Stimulated activated CD8-positive, alpha-beta memory T cell treated with anti-CD3 and anti-CD28 coated beads, Interleukin-2, amount 100 ng/mL, for 1 hour (primary cell): ENCODE data around the gene SIRT7.
"Not testable (repeated sequence)": the region's sequence is repeated elsewhere in the genome, so short reads cannot be mapped to it uniquely, and the experiment has no call there.

Experiments used
- DNase-seq, 2 donors: peaks; one replicate each; pipeline ENCODE4 v3.0.0-alpha.2; 2020; ENCODE audit warnings: low read depth in 2 of 2

Gene SIRT7

DNA sequence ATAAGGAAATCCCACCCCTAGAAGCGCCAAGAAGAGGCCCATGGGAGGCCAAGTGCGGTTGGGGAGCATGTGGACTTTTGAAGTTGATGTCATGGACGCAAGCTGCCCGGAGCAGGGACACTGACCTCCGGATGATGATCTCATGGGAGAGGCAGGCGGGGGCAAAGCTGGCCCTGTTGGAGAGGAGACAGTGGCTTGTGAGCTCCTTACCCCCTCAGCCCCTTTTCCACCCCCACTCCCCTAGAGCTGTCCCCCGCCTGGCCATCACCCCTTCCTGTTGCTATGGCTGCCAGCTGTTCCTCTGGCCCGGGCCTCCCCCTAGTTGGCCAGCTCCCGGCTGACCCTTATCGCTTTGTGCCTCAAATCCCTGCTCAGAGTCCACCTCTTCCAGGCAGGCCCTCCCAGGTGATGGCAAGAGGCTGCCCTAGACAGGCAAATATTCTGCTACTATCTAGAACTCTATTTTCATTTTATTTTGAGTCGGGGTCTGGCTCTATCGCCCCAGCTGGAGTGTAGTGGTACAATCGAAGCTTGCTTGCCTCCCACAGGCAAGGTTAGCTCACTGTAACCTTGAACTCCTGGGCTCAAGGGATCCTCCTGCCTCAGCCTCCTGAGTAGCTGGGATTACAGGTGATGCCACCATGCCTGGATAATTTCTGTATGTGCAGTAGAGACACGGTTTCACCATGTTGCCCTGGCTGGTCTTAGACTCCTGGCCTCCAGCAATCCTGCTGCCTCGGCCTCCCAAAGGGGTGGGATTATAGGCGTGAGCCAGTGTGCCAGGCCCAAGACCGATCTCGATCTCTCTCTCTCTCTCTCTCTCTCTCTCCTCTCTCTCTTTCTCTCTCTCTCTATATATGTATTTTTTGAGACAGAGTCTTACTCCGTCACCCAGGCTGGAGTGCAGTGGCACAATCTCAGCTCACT is 36.4 kb upstream of the SIRT7 start:
- no peak for DNase-seq

DNA sequence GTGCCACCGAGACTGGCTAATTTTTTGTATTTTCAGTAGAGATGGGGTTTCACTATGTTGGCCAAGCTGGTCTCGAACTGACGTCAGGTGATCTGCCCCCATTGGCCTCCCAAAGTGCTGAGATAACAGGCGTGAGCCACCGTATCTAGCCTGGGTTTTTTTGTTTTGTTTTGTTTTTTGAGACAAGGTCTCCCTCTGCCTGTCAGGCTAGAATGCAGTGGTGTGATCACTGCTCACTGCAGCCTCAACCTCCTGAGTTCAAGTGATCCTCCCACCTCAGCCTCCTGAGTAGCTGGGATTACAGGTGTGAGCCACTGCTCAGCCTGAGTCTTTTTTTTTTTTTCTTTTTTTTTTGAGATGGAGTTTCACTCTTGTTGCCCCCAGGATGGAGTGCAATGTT is 35.5 kb upstream of the SIRT7 start:
- not testable (repeated sequence) for DNase-seq

DNA sequence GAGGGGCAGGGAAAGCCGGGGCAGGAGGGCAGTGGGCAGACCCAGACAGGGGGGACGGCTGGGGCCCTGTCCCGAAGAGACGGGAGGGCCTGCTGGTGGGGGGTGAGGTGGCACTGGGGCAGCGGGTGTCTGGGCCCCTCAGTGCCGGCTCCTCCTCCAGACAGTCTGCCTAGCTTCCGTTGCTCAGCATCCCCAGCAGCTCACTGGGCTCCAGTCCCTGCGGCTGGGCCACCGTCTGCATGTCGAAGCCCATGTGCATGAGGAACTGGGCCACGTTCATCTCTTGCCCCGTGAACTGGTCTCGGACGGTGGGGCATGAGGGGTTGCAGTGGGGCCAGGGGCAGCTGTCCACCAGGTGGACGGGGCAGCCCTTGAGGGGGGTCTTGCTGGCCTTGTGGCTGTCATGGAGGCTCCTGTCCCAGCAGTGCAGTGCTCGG is 34.8 kb upstream of the SIRT7 start:
- no peak for DNase-seq

DNA sequence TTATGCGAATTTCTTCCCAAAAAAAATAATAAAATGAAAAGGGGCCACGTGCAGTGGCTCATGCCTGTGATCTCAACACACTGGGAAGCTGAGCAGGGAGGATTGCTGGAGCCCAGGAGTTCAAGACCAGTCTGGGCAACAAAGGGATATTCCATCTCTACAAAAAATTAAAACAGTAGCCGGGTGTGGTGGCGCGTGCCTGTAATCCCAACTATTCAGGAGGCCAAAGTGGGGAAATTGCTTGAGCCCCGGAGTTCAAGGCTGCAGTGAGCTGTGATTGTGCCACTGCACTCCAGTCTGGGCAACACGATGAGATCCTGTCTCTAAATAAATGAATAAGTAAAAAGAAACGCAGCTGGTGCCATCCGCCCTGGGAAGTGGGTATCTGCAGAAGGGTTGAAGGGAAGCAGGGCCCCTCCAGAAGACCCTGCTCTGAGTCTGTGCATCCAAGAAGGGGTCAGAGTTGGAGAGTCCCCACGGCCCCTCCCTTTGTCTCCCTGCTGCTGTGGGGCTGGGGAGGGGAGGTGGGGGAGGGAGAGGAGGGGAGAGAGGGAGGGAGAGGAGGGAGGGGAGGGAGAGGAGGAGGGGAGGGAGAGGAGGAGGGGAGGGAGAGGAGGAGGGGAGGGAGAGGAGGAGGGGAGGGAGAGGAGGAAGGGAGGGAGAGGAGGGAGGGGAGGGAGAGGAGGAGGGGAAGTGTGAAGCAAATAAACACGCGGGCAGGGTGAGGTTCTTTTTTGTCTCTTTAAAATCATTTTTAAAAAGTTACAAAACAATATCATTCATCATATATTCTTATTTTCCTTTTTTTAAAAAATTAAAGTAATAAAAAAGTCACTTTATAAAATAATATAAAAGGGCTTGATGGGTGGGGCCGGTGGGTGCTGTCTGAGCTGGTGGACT is 34.1 kb upstream of the SIRT7 start:
- no peak for DNase-seq

DNA sequence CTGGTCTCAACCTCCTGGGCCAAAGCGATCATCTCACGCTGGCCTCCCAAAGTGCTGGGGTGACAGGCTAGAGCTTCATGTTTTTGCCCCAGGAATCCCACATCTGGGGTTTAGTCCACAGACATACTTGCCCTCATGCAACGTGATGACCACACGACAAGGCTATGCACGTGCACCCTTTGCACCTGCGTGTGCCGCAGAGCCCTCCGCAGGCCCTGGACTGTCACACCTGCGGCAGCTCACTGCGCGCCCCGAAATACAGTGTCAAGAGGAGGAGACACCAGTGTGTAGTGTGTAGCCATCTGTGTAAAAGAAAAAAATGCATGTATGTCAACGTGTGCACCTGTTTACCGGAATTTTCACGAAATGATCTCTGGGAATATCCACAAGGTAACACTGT is 32.5 kb upstream of the SIRT7 start:
- no peak for DNase-seq

DNA sequence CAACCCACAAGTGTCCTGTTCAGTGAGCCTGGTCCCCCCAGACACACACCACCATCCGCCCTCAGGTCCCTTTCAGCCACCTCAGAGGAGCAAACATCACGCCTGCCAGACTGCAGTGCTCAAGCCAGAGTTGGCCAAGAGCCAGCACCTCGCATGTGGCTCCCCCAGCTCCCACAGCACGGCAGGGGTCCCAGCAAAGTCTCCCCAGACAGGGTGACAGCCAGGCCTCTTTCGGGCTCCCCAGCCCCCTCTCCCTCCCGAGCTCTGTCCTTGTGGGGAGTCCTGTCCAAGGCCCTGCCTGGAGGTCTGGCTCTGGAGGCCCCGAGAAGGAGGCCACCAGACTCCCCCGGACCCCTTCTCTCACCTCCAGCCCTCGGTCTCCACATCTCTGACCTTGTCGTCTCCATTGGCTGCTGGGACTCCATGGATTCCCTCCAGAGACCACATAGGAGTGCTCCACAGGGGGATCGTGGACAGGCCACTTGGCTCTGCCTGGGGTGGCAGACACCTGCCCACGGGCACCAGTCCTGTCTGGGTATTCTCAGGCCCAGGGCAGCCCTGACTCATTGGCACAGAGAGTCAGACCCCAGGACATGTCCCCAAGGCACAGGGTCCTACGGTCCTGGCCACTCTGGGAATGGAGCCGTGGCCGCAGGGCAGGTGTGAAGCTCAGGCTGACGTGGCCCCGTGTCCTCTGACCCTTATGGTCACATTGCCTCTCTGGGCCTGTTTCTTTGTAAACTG is 30.8 kb upstream of the SIRT7 start:
- no peak for DNase-seq

DNA sequence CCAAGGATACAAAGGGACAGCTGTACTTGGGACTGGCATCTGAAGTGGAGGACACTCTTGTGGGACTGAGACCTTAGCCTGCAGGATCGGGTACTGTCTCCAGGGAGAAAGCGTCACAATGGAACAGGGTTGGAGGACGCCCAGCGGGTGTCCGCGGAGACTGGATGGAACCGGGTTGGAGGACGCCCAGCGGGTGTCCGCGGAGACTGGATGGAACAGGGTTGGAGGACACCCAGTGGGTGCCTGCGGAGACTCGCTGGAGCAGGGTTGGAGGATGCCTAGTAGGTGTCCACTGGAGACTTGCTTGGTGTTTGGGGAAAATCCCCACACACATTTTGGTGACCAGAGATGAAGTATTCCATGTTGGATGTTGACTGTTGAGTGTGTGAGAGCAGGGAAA is 29.2 kb upstream of the SIRT7 start, which contains the start of gene MYADML2:
Gene MYADML2 (minus strand): TSS at position 45 of the 400 bp plus-strand sequence. CDS start 5,492 bp downstream, outside the sequence.
- DNase-seq = no peak

DNA sequence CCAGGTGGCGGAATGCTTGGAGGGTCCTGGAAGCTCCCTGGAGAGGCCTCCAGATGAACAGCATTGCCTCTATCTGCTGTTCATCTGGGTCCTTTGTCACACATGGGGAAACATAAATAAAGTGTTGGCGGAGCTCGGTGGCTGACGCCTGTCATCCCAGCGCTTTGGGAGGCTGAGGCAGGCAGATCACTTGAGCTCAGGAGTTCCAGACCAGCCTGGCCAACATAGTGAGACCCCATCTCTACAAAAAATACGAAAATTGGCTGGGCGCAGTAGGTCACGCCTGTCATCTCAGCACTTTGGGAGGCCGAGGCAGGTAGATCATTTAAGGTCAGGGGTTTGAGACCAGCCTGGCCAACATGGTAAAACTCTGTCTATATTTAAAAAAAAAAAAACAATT is 26.9 kb upstream of the SIRT7 start:
- DNase-seq = no peak

DNA sequence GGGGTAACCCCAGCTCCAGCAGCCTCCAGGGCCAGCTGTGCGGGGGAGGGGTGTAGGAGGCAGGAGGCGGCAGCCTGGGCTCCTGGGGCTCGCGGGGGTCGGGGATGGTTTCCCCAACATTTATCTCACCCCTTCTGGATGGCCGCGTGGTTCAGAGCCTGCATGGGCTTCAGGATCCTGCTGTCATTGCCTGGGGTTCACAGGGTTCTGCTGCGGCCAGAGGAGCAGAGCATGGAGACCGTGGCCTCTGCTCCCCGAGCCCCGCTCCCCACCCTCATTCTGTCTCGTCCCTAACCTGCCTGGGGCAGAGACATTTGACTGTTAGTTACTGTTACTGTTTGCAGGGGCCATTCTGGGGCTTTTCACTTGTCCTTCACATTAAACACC is 24.2 kb upstream of the SIRT7 start:
- DNase-seq = no peak

DNA sequence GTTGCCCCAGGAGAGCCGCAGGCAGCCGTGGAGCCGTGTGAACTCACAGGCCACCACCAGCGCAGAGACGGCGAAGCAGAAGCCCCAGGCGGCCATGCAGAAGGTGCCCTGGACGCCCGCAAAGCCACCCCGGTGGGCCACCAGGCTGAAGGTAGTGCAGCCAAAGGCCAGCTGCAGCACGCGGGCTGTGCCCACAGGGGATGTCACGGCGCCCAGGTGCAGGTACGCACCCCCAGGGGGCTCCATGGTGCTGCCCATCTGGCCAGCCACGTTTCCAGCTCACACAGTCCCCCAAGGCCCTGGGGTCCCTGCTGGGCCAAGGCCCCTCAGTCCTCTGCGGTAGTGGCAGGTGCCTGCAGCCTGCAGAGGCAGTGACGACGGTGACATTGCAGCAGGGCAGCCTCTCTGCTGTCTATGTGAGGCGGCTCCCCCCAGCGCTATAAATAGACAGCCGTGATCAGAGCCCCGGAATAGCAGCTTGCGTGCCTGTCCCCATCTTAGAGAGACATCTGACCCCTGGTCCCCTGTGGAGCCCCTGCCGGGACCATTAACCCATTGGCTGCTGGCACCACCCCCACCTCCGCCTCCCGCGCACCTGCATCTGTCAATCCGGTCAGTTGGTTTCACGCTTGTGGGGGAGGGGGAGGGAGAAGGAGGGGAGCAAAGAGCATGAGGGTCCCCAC is 23.6 kb upstream of the SIRT7 start:
- DNase-seq = no peak

DNA sequence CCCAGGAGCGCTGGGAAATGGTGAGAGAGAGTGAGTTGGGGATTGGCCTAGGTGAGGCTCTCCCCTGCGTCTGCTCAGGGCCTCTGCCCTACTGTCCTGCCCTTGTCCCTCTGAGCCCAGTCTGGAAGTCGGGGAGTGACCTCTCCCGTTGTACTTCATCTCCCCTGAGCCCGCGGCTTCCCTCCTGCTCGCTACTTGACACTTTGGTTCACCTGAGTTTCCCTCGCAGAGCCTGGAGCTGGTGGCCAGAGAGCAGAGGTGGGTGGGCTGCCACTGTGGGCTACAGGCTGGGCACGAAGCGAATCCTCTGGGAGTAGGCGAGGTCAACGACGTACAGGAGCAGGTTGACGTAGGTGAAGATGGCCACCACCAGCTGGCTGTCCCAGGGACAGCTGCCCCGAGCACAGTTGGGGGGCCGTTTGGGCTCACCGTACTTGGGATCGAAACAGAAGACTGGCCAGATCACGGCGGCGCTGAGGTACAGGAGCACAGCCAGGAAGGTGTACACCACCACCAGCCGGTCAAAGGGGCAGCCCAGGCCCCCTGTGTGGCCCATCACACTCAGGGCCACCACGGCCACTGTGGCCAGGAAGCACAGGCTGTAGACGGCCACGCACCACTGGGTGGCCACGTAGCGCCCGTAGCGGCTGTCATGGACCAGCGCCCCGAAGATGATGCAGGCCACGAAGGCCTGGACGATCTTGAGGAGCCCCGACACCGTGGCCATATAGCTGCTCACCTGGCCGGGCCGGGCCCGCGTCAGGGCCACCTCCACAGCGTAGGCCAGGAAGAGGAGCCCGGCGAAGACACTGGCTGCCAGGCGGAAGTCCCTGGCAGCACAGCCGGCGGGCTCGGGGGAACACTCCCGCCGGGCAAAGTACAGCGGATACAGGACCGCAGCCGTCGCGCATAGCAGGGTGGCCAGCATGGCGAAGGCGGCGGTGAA is 22.8 kb upstream of the SIRT7 start:
- DNase-seq = no peak

DNA sequence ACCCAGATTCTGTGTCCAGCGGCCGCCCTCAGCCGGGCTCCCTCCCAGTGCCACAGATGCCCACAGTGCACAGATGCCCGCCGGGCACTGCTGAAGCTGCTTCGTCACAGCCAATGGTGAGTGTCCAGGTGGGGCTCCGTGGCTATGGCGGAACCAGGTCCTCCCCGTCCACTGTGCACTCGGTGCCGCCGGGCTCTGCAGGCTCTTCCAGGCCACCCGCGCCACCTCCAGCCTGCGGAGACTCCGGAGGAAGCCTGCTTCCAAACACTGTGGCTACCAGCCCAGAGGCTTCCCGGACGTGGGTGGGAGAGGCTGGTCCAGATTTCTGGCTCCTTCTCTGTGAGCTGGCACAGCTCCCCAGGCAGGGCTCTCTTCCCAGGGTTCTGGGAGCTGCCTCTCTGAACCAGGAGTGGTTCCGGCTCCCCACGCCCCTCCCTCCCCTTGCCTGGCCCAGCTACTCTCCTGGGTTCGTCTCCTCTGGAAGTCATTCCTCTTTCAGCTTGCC is 22.0 kb upstream of the SIRT7 start:
- DNase-seq = no peak

DNA sequence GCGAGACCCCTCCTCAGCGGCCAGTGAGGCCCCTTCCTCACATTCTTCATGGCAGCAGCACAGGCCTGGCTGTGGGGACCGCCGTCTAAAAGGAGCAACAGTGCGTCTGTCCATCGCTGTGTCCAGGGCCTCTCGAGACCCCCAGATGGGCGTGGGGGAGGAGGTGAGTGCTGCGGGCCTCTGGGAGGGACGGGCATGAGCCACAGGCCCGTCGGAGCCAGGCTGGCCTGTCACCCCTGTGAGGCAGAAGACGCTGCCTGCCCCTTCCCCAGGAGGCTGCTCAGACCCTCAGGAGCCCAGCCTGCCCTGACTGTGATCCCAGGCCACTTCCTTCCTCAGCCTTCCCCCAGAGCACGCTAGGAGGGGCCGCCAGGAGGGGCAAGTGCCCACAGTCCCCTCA is 21.2 kb upstream of the SIRT7 start:
- no peak for DNase-seq

DNA sequence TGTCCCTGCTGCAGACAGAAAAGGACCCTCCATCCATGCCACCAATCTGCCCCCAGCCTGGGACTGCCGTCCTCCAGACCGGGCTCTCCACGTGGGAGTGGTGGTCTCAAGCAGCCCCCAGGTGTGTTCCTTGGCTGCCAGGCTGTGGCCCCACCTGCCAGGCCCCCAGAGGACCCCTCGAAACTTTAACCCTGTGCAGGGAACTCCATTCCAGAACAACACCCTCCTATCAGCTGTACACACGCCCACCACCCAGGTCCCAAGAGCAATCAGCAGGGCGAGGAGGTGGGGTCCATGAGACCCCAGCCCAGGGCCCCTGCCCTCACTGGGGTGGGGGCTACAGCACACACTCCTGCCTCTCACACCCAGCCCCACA is 17.7 kb upstream of the SIRT7 start:
- no peak for DNase-seq

DNA sequence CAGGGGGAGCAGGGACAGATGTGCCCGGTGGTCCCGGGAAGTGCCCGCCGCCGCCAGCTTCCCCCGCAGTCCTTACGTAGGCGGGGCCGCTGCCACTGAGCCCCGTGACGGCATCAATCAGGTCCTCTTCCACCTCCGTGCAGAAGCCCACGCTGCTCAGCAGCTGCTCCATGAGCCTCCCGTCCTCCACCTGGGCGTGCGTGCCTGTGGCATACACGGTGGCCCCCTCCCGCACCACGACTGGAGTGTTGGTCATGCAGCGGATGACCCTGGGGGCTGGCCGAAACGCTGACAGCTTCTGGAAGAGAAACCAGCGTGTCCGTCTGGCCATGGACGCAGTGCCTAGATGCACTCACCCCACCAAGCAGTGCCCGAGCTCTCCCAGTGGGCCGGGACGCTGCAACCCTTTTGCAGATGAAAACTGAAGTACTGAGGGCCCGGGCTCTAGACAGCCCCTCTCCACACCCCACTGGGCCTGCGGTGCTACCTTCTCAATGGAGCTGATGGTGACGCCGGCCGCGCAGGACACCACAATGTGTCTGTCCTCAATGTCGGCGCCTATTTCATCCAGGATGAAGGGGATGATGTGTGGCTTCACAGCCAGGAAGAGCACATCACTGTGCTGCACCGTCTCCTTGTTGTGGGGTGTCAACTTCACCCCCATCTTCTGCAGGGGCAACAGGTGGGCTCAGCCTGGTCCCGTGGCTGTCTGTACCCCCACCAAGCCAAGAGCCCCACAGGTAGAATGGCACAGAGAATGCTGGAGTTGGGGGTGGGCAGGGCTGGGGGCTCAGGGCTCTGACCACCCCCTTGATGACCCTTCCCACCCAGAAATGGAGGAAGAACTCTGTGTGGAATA is 17.1 kb upstream of the SIRT7 start:
- DNase-seq = no peak

DNA sequence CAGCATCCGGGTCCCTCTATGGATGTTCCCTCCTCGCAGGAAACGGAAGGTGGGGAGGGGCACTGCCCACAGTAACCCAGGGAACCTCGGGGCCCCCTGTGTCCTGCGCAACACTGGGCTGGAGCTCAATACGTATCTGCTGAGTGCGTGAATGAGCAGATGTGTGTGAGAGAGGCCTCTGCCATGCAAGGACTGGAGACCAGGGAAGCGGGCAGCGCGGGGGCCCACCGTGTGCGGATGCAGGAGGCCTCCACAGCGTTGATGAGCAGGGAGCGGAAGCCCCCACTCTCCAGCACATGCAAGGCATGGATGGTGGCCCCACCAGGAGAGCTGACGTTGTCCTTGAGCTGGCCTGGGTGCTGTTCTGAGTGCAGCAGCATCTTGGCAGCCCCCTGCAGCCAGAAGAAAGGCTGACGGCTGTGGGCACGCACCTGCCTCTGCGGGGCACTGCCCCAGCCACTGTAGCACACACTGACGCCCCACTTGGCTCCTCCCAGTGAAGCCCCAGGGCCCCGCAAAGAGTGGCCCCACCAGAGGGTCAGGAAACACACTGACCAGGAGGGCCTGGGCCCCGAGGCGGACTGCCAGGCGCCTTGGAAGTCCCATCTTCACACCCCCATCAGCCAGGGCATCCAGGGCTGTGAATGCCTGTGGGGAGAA is 16.3 kb upstream of the SIRT7 start:
- DNase-seq = no peak

DNA sequence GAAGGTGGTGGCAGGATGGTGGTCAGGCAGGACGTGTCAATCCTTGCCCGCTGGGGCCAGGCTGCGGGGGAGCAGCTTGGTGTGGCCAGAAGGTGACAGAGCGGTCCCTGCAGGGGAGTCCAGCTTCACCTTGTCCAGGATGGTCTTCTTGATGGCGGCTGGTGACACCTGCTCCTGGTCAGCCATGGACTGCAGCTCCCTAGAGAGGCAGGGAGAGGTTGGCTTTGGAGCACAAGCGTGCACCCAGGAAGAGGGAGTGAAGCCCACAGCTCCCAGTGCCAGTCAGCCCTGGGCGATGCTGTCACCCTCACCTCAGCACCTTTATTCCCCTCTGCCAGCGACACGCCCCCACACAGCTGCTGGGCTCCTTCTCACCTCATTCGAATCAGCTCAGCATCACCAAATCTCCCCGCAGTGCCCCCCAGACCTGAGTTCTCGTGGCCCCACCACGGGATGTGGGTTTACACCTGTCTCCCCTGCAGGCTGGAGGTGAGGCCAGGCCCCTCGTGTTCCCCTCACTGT is 15.3 kb upstream of the SIRT7 start:
- DNase-seq = no peak

DNA sequence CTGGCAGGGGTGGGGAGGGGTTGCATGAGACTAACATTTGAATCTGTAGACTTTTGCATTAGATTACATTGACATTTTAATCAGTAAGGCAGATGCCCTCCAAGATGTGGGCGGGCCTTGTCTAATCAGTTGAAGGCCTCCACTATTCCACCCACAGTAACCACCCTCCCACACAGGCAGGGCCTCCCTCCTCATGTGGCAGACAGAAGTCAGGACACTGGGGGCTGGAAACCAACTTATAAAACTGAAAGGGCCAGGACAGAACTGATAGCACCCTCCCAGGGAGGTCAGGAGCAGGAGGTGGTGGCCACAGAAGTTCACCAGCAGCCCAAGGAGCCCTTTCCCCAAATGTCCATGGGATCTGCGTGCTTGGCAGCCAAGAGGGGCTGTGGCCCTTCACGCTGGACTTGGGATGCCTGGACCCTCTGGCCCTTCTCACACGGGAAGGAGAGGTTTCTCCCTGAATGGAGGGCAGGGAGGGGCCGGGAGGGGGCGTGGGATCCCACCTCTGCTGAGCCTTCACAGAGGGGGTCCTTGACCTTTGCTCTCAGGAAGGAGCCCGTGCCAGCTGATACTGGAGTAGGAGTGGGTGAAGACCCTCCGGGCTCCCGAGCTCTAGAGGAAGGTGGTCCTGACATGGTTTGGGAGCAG is 14.5 kb upstream of the SIRT7 start:
- no peak for DNase-seq
